ENCODE results near the gene MXD1. TPM values are rescaled to one million over a fixed set of nuclear protein-coding genes. Genes with fewer than 3 reads are reported as not detected.

Gene MXD1
- total and polyA plus RNA-seq, 9 of the 15 experiments (the other 6 are each of a cell fraction or from before 2014, with no cell fraction given), result 6.7 to 35.9 (median 11.0) TPM

DNA sequence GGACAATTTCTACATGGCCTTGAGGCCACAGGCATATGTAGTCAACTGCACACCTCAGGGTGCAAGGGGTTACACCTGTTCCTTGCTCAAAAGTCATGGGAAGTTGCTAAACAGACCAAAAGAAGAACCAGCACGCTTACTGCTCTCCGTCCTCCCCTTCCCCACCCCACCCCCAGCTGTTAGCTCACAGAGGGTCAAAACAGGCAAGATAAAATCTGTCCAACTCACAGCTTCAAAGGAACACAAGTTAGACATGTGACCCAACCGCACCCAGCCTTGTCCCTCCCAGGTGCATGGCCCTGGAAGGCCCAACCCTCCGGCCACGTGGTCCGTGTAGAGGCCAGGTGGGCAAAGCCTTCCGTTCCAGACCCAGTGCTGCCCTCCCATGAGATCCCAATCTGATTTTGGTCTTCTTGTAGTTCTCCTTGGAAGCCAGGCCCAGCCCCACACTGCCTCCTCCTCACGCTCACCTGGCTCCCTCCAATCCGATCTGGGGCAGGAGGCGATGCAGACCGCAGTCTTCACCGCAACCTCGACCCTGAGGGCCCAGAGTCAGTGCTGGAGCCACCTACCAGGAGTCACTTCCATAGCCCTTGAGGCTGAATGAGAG lies 61.0 kb downstream of the MXD1 start (continued):
- TF ChIP-seq, protein P1, sequence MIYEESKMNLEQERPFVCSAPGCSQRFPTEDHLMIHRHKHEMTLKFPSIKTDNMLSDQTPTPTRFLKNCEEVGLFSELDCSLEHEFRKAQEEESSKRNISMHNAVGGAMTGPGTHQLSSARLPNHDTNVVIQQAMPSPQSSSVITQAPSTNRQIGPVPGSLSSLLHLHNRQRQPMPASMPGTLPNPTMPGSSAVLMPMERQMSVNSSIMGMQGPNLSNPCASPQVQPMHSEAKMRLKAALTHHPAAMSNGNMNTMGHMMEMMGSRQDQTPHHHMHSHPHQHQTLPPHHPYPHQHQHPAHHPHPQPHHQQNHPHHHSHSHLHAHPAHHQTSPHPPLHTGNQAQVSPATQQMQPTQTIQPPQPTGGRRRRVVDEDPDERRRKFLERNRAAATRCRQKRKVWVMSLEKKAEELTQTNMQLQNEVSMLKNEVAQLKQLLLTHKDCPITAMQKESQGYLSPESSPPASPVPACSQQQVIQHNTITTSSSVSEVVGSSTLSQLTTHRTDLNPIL (CRISPR knock-in tag; IDR thresholded peaks at IDR 0.05), result peak; percentile 54; the same call in 1 of the 2 replicates
- peak; percentile 30 for TF ChIP-seq MAFG (tag; conservative IDR thresholded peaks at IDR 0.05)
- peak; percentile 79 for TF ChIP-seq BHLHE40 (IDR thresholded peaks at IDR 0.05; ENCODE audit: low read length)
- peak; percentile 55; the same call in 1 of the 2 replicates for TF ChIP-seq SMARCA4 (IDR thresholded peaks at IDR 0.05)
- peak; percentile 75 for TF ChIP-seq DPF2 (IDR thresholded peaks at IDR 0.05)
- TF ChIP-seq, protein P2, sequence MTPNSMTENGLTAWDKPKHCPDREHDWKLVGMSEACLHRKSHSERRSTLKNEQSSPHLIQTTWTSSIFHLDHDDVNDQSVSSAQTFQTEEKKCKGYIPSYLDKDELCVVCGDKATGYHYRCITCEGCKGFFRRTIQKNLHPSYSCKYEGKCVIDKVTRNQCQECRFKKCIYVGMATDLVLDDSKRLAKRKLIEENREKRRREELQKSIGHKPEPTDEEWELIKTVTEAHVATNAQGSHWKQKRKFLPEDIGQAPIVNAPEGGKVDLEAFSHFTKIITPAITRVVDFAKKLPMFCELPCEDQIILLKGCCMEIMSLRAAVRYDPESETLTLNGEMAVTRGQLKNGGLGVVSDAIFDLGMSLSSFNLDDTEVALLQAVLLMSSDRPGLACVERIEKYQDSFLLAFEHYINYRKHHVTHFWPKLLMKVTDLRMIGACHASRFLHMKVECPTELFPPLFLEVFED (CRISPR knock-in tag; conservative IDR thresholded peaks at IDR 0.05), result no peak
- no peak for TF ChIP-seq ZNF217 (CRISPR knock-in tag; IDR thresholded peaks at IDR 0.05)
- TF ChIP-seq, protein P3, sequence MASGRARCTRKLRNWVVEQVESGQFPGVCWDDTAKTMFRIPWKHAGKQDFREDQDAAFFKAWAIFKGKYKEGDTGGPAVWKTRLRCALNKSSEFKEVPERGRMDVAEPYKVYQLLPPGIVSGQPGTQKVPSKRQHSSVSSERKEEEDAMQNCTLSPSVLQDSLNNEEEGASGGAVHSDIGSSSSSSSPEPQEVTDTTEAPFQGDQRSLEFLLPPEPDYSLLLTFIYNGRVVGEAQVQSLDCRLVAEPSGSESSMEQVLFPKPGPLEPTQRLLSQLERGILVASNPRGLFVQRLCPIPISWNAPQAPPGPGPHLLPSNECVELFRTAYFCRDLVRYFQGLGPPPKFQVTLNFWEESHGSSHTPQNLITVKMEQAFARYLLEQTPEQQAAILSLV (tag; IDR thresholded peaks at IDR 0.05), result peak; percentile 74
- TF ChIP-seq, protein P4, sequence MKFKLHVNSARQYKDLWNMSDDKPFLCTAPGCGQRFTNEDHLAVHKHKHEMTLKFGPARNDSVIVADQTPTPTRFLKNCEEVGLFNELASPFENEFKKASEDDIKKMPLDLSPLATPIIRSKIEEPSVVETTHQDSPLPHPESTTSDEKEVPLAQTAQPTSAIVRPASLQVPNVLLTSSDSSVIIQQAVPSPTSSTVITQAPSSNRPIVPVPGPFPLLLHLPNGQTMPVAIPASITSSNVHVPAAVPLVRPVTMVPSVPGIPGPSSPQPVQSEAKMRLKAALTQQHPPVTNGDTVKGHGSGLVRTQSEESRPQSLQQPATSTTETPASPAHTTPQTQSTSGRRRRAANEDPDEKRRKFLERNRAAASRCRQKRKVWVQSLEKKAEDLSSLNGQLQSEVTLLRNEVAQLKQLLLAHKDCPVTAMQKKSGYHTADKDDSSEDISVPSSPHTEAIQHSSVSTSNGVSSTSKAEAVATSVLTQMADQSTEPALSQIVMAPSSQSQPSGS (CRISPR knock-in tag; IDR thresholded peaks at IDR 0.05), result no peak
- TF ChIP-seq, protein P5, sequence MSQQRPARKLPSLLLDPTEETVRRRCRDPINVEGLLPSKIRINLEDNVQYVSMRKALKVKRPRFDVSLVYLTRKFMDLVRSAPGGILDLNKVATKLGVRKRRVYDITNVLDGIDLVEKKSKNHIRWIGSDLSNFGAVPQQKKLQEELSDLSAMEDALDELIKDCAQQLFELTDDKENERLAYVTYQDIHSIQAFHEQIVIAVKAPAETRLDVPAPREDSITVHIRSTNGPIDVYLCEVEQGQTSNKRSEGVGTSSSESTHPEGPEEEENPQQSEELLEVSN (IDR thresholded peaks at IDR 0.05; ENCODE audit: borderline replicate concordance in 1 of 2, extremely low read depth in 1 of 2, insufficient read depth in 1 of 2, insufficient read length in 1 of 2, low read depth in 1 of 2, low read length in 1 of 2, poor library complexity in 1 of 2, severe bottlenecking in 1 of 2), result peak; percentile 92 to 95
- TF ChIP-seq CCAR2 (IDR thresholded peaks at IDR 0.05; ENCODE audit: low read depth, low read length), result no peak
- TF ChIP-seq, protein P6, sequence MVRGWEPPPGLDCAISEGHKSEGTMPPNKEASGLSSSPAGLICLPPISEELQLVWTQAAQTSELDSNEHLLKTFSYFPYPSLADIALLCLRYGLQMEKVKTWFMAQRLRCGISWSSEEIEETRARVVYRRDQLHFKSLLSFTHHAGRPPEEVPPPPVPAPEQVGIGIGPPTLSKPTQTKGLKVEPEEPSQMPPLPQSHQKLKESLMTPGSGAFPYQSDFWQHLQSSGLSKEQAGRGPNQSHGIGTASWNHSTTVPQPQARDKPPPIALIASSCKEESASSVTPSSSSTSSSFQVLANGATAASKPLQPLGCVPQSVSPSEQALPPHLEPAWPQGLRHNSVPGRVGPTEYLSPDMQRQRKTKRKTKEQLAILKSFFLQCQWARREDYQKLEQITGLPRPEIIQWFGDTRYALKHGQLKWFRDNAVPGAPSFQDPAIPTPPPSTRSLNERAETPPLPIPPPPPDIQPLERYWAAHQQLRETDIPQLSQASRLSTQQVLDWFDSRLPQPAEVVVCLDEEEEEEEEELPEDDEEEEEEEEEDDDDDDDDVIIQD (CRISPR knock-in tag; IDR thresholded peaks at IDR 0.05), result peak; percentile 87
- TF ChIP-seq, protein P7, sequence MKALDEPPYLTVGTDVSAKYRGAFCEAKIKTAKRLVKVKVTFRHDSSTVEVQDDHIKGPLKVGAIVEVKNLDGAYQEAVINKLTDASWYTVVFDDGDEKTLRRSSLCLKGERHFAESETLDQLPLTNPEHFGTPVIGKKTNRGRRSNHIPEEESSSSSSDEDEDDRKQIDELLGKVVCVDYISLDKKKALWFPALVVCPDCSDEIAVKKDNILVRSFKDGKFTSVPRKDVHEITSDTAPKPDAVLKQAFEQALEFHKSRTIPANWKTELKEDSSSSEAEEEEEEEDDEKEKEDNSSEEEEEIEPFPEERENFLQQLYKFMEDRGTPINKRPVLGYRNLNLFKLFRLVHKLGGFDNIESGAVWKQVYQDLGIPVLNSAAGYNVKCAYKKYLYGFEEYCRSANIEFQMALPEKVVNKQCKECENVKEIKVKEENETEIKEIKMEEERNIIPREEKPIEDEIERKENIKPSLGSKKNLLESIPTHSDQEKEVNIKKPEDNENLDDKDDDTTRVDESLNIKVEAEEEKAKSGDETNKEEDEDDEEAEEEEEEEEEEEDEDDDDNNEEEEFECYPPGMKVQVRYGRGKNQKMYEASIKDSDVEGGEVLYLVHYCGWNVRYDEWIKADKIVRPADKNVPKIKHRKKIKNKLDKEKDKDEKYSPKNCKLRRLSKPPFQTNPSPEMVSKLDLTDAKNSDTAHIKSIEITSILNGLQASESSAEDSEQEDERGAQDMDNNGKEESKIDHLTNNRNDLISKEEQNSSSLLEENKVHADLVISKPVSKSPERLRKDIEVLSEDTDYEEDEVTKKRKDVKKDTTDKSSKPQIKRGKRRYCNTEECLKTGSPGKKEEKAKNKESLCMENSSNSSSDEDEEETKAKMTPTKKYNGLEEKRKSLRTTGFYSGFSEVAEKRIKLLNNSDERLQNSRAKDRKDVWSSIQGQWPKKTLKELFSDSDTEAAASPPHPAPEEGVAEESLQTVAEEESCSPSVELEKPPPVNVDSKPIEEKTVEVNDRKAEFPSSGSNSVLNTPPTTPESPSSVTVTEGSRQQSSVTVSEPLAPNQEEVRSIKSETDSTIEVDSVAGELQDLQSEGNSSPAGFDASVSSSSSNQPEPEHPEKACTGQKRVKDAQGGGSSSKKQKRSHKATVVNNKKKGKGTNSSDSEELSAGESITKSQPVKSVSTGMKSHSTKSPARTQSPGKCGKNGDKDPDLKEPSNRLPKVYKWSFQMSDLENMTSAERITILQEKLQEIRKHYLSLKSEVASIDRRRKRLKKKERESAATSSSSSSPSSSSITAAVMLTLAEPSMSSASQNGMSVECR (CRISPR knock-in tag; IDR thresholded peaks at IDR 0.05), result 0 out of 2 replicates have a peak, but pooled peaks have one; percentile 44
- no peak for TF ChIP-seq SRSF3 (IDR thresholded peaks at IDR 0.05; ENCODE audit: insufficient read depth, low read length)

All from K562 (cell line).